Measurements from ENCODE around the gene ASCC1.
A peak's percentile ranks its signal among the peaks of the same experiment; 100 is the strongest.
"Not testable (repeated sequence)": the region's sequence is repeated elsewhere in the genome, so short reads cannot be mapped to it uniquely, and the experiment has no call there.

The ASCC1 gene

DNA sequence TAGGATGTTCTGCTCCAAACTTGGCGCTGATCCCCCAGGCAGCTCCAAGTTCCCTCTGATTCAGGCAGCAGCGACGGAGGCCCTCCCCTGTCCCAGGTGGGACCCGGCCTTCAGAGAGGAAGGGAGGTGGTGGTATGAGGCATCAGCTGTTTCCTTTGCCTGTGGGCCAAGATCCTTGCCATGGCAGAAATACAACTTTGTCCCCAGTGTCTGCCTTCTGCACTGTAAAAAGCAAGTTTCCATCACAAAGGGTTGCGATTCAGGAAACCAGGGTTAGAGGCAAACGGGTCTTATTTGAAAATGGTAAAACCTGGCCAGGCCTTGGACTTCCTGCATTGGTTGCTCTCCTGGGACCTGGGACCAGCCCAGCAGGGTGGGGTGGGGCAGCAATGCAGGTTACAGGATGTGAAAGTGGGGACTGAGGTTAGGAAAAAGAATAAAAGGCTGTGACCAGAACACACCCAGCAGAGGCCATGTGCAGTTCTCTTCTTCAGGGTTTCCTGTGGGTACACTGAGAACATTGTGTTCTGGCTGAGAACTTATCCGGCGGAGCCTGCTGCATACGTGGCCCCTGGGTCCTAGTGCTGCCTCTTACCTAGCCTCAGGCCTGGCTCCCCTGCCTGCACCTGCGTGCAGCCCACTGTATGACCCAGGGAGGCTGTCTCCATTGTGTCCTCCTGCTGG, 32.5 kb upstream of the ASCC1 start:
- DNase-seq: no peak

DNA sequence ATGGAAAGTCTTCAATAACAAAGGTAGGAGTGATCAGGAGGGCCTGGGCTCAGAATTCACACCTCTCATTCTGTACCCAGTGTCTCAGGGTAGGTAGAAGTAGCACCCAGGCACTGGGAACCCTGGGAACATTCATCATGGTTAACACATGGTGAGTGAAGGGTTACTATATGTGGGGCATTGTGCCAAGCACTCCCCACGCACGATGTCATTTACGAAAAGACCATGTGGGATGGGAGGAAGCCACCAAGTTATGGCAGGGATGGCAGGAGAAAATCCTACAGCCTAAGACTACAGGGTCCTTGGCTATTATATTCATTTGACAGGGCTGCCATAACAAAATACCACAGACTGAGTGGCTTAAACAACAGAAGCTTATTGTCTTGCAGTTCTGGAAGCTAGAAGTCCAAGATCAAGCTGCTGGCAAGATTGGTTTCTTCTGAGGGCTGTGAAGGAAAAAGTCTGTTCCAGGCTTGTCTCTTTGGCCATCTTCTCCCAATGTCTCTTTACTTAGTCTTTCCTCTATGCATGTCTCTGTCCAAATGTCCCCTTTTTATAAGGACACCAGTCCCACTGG, 30.0 kb upstream of the ASCC1 start:
- no peak for DNase-seq

GRCh38 chr10:72244573-72245038, 28.5 kb upstream of the ASCC1 start:
- DNase-seq: no peak

- peak; percentile 93 for DNase-seq
Observed at GRCh38 chr10:72243822-72244437, 27.9 kb upstream of the ASCC1 start.

GRCh38 chr10:72242675-72243074, 26.6 kb upstream of the ASCC1 start:
- DNase-seq: peak; percentile 38

DNA sequence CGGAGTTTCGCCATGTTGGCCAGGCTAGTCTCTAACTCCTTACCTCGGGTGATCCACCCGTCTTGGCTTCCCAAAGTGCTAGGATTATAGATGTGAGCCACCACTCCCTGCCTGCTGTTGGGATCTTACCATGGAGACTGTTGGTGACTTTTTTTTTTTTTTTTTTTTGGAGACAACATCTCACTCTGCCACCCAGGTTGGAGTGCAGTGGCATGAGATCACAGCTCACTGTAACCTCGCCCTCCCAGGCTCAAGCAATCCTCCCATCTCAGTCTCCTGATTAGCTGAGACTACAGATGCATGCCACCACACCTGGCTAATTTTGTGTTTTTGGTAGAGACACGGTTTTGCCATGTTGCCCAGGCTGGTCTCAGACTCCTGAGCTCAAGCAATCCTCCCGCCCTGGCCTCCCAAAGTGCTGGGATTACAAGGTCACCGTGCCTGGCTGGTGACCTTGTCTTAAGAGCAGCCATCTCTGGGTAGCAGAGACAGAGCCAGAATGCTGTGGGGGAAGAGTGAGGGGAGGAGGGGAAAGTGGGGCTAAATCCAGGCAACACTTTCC, 25.7 kb upstream of the ASCC1 start:
- no peak for DNase-seq

- no peak for DNase-seq
Observed at GRCh38 chr10:72240371-72240770, 24.3 kb upstream of the ASCC1 start.

DNA sequence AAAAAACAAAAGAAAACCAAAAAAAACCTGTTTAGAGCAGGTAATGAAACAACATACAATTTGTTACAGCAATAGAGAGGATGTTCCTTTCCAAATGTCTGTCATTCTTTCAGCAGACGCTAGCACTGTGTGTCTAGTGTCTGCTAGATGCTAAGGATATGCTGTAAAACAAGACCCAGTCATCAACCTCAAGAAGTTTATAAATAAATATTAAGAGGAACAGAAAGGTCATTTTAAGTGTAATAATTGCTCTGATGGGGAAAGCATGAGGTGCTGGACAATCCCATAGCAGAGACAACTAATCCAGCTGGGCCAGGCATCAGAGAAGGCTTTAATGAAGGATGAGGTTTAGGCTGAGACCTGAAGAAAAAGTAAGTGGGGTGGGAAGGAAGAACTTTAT, 23.3 kb upstream of the ASCC1 start:
- no peak for DNase-seq

DNA sequence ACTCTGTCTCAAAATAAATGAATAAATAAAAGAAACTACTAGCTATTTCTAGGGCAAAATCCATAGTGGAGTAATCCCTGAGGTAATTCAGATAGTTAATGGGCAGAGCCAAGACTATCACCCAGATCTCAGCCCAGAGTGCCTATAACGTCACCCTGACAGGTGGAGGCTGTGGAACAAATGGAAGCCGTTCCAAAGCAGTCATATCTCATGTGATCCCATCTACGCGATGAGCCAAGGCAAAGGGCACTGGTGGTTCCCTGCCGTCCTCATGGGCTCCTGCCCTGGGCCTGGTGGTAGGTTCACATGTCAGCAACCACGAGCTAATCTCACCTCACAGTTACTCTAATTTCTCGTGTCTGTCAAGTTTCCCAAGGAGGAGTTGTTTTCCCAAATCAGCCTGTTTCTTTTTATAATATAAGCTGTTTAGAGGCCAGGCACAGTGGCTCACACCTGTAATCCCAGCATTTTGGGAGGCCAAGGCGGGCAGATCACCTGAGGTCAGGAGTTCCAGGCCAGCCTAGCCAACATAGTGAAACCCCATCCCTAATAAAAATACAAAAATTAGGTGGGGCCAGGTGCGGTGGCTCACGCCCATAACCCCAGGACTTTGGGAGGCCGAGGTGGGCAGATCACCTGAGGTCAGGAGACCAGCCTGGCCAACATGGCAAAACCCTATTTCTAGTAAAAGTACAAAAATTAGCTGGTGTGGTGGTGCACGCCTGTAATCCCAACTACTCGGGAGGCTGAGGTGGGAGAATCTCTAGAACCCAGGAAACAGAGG, 22.5 kb upstream of the ASCC1 start:
- no peak for DNase-seq

DNA sequence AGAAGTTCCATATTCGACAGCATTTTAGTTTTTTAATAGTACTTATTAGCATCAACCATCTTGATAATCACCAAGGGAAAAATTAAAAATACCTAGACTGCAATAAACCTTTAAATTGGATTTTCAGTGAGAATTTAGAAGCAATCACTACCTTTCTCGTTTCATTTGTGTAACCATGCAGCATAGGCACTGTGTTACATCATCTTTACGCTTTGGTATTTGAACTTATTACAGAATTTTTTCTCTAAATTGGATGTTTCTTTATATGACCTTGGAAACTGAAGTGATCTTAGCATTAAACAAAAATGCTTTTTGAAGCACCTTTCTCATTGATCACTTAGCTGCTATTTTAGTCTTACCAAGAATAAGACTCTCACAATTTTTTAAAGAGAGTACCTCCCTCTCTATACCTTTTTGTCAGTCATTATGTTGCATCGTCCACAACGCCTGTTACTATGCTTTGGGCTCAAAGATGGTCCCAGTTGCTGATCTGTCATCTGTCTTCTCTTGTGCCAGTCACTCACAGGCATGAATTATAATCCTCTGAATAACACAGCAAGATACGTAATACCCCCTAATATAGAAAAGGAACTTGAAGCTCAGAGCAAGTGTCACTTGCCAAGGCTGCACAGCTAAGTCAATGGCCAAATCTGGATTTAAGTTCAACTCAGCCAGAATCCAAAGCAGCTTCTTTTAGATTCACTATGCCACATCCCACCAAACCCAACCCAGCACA, 19.6 kb upstream of the ASCC1 start:
- no peak for DNase-seq

GRCh38 chr10:72234560-72235095, 18.6 kb upstream of the ASCC1 start:
- no peak for DNase-seq

- DNase-seq: no peak
Observed at GRCh38 chr10:72233621-72234020, 17.5 kb upstream of the ASCC1 start.

GRCh38 chr10:72229261-72230251, 13.5 kb upstream of the ASCC1 start:
- no peak for DNase-seq

DNA sequence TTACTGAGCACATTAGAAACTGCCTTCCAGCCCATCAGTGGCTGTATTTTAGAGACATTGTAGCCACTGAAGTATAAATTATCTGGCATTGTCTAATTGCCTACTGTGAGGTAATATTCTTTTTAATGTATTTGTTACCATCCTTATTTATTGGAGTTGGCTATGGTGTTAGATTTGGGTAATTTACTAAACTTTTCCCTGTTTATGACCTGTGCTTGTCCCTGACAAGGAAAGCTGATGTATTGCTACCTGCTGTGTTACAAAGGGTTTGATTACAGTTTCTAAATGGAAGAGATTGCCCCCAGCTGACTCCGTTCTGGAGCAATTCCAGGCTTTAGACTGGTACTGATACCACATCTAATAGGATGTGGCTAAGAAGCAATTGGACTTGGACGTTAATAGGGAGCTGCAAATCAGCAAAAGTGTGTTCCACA, 12.3 kb upstream of the ASCC1 start:
- no peak for DNase-seq

DNA sequence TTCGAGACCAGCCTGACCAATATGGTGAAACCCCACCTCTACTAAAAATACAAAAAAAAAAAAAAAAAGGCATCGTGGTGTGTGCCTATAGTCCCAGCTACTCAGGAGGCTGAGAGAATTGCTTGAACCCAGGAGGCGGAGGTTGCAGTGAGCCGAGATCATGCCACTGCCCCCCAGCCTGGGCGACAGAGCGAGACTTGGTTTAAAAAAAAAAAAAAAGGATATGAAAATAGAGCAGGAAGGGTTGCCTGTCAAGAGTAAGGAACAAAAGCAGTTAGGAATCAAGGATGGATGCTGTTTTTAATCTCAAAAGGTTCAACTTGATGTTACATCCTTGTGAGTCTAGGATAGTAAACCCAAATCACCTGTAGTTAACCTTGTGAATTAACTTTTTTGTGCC, 11.8 kb upstream of the ASCC1 start:
- no peak for DNase-seq

DNA sequence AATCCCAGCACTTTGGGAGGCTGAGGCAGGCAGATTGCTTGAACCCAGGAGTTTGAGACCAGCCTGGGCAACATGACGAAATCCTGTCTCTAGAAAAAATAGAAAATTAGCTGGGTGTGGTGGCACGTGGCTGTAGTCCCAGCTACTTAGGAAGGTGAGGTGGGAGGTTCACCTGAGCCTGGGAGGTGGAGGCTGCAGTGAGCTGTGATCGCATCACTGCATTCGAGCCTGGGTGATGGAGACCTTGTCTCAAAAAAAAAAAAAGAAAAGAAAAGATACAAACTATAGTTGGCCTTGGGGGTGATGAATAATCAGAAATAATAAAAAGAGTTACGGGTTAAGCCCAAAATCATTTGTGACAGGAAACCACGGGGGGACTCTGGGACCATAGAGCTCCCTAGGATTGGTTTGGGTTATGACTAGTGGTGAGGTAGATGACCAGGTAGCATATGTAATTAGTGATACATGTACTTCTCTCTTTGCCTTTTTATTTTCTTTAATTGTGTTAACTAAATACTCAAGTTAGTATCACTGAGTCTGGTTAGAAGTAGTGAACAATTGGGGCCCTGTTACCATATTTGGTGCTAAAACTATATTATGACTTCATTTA, 10.4 kb upstream of the ASCC1 start:
- no peak for DNase-seq

DNA sequence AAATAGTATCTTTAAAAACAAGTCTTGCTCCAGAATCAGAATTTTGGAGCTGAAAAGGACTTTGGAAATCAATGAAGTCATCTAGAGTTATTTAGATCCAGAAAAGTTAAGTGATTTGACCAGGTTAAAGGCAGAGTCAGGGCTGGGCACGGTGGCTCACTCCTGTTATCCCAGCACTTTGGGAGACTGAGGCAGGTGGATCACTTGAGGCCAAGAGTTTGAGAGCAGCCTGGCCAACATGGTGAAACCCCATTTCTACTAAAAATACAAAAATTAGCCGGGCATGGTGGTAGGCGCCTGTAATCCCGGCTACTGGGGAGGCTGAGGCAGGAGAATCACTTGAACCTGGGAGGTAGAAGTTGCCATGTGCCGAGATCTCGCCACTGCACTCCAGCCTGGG, 8.1 kb upstream of the ASCC1 start:
- not testable (repeated sequence) for DNase-seq

- DNase-seq: peak; percentile 11
Observed at GRCh38 chr10:72223743-72224101, 7.6 kb upstream of the ASCC1 start.

GRCh38 chr10:72221278-72221677, 5.2 kb upstream of the ASCC1 start:
- DNase-seq: no peak

DNA sequence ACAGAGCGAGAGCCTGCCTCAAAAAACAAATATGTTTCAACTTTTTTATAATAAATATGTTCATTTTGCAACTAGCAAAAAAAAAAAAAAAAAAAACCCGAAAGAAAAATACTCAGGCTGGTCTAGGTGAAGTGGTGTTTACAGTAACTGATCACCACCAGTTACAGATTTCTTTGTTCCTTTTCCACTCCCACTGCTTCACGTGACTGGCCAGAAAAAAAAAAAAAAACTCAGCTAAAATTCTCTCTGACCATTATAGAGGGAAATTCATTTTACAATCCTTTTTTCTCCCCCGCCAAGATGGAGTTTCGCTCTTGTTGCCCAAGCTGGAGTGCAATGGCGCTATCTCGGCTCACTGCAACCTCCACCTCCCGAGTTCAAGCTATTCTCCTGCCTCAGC, 4.6 kb upstream of the ASCC1 start:
- DNase-seq: no peak
